ENCODE results near the gene CTNNA3.

The CTNNA3 gene

GRCh38 chr10:66835400-66835799 lies 860.6 kb downstream of the CTNNA3 start:
- TF ChIP-seq CTCF (IDR thresholded peaks at IDR 0.05) = no peak

- TF ChIP-seq CTCF (IDR thresholded peaks at IDR 0.05) = no peak
Observed at GRCh38 chr10:66834802-66835201, 861.2 kb downstream of the CTNNA3 start.

GRCh38 chr10:66833861-66834260 lies 862.1 kb downstream of the CTNNA3 start:
- TF ChIP-seq CTCF (IDR thresholded peaks at IDR 0.05) = no peak

GRCh38 chr10:66832781-66833422 lies 863.1 kb downstream of the CTNNA3 start:
- TF ChIP-seq CTCF (IDR thresholded peaks at IDR 0.05) = no peak

- no peak for TF ChIP-seq CTCF (IDR thresholded peaks at IDR 0.05)
Observed at GRCh38 chr10:66828957-66829356, 867.0 kb downstream of the CTNNA3 start.

GRCh38 chr10:66827353-66827752 lies 868.6 kb downstream of the CTNNA3 start:
- no peak for TF ChIP-seq CTCF (IDR thresholded peaks at IDR 0.05)

- TF ChIP-seq CTCF (IDR thresholded peaks at IDR 0.05) = no peak
Observed at GRCh38 chr10:66823301-66823700, 872.7 kb downstream of the CTNNA3 start.

- no peak for TF ChIP-seq CTCF (IDR thresholded peaks at IDR 0.05)
Observed at GRCh38 chr10:66822801-66823200, 873.2 kb downstream of the CTNNA3 start.

All from LNCAP (cell line).